T-helper 2 cell treated with Interferon-gamma antibody and Interleukin-4, amounts not matched to agents 5 μg/mL and 100 μg/mL, for 36 hours (primary cell): ENCODE results near the gene FBXO4.
"Not testable (repeated sequence)": the region's sequence is repeated elsewhere in the genome, so short reads cannot be mapped to it uniquely, and the experiment has no call there.

Experiments
- DNase-seq: peaks from one replicate; pipeline ENCODE4 v3.0.0; 2021; ENCODE audit warnings: low spot score
- H3K27ac Mint-ChIP-seq: one replicate; pipeline ENCODE4 v1.8.0; 2021; ENCODE audit warnings: mild to moderate bottlenecking, mixed read lengths
- H3K27me3 Mint-ChIP-seq: one replicate; pipeline ENCODE4 v1.8.0; 2021; ENCODE audit warnings: low read depth, mixed read lengths
- H3K36me3 Mint-ChIP-seq: one replicate; pipeline ENCODE4 v1.8.0; 2021; ENCODE audit warnings: low read depth, mixed read lengths
- H3K4me1 Mint-ChIP-seq: one replicate; pipeline ENCODE4 v1.8.0; 2021; ENCODE audit warnings: low read depth, mixed read lengths
- H3K4me3 Mint-ChIP-seq: one replicate; pipeline ENCODE4 v1.8.0; 2022; ENCODE audit warnings: mild to moderate bottlenecking, moderate library complexity, mixed read lengths
- H3K9me3 Mint-ChIP-seq: one replicate; pipeline ENCODE4 v1.8.0; 2021; ENCODE audit warnings: mixed read lengths

Gene FBXO4

GRCh38 chr5:41945332-41945955, 20.4 kb downstream of the FBXO4 start:
- H3K27ac Mint-ChIP-seq, H3K4me1 Mint-ChIP-seq, DNase-seq, H3K9me3 Mint-ChIP-seq, H3K4me3 Mint-ChIP-seq, H3K36me3 Mint-ChIP-seq, H3K27me3 Mint-ChIP-seq: not testable (repeated sequence)

- Mint-ChIP-seq H3K36me3 (no peaks in the 10 kb centered on the region), H3K4me1 (peaks cover 5% of the 10 kb centered on the region), H3K4me3 (no peak overlapping the region)
These were observed 26.1 kb downstream of the FBXO4 start for GRCh38 chr5:41951224-41951623.

GRCh38 chr5:41954286-41954685, 29.2 kb downstream of the FBXO4 start:
- Mint-ChIP-seq H3K36me3 (no peaks in the 10 kb centered on the region), H3K4me1 (peaks cover 5% of the 10 kb centered on the region), H3K27me3 (peaks cover 4% of the 10 kb centered on the region), H3K4me3 (no peak overlapping the region), H3K9me3 (peaks cover 17% of the 10 kb centered on the region), H3K27ac (no peak overlapping the region)
- no peak for DNase-seq

More at GRCh38 chr5:41951224-41951623, 26.1 kb downstream of the FBXO4 start:
- no peak overlapping the region for H3K27ac Mint-ChIP-seq
- H3K9me3 Mint-ChIP-seq, result peaks cover 8% of the 10 kb centered on the region
- no peak for DNase-seq
- peaks cover 4% of the 10 kb centered on the region for H3K27me3 Mint-ChIP-seq

GRCh38 chr5:41955432-41956024, 30.4 kb downstream of the FBXO4 start:
- no peak overlapping the region for H3K4me3 Mint-ChIP-seq
- H3K27me3 Mint-ChIP-seq, result no peaks in the 10 kb centered on the region
- no peak for DNase-seq
- peaks cover 22% of the 10 kb centered on the region for H3K9me3 Mint-ChIP-seq
- no peak overlapping the region for H3K27ac Mint-ChIP-seq
- H3K36me3 Mint-ChIP-seq, result no peaks in the 10 kb centered on the region
- H3K4me1 Mint-ChIP-seq, result no peaks in the 10 kb centered on the region

- Mint-ChIP-seq H3K4me3 (no peak overlapping the region), H3K4me1 (no peaks in the 10 kb centered on the region), H3K27me3 (no peaks in the 10 kb centered on the region), H3K27ac (no peak overlapping the region), H3K36me3 (no peaks in the 10 kb centered on the region), H3K9me3 (peaks cover 28% of the 10 kb centered on the region)
- no peak for DNase-seq
These were observed 31.9 kb downstream of the FBXO4 start for GRCh38 chr5:41956943-41957342.

GRCh38 chr5:41960481-41960880, 35.4 kb downstream of the FBXO4 start:
- Mint-ChIP-seq H3K9me3 (peaks cover 28% of the 10 kb centered on the region), H3K36me3 (no peaks in the 10 kb centered on the region), H3K4me1 (no peaks in the 10 kb centered on the region), H3K27ac (no peak overlapping the region), H3K4me3 (no peak overlapping the region), H3K27me3 (no peaks in the 10 kb centered on the region)
- no peak for DNase-seq

GRCh38 chr5:41961736-41962135, 36.7 kb downstream of the FBXO4 start:
- Mint-ChIP-seq H3K27ac (no peak overlapping the region), H3K36me3 (no peaks in the 10 kb centered on the region), H3K9me3 (peaks cover 28% of the 10 kb centered on the region), H3K4me3 (no peak overlapping the region), H3K4me1 (no peaks in the 10 kb centered on the region), H3K27me3 (no peaks in the 10 kb centered on the region)
- DNase-seq, result no peak

GRCh38 chr5:41962491-41962890, 37.4 kb downstream of the FBXO4 start:
- Mint-ChIP-seq H3K27ac (no peak overlapping the region), H3K4me3 (no peak overlapping the region), H3K4me1 (no peaks in the 10 kb centered on the region), H3K36me3 (no peaks in the 10 kb centered on the region), H3K9me3 (peaks cover 28% of the 10 kb centered on the region), H3K27me3 (no peaks in the 10 kb centered on the region)
- no peak for DNase-seq

- DNase-seq, result no peak
- Mint-ChIP-seq H3K27ac (no peak overlapping the region), H3K27me3 (no peaks in the 10 kb centered on the region), H3K9me3 (no peaks in the 10 kb centered on the region), H3K36me3 (no peaks in the 10 kb centered on the region), H3K4me1 (no peaks in the 10 kb centered on the region), H3K4me3 (no peak overlapping the region)
These were observed 41.5 kb downstream of the FBXO4 start for GRCh38 chr5:41966401-41967105.

GRCh38 chr5:41967401-41967800, 42.3 kb downstream of the FBXO4 start:
- Mint-ChIP-seq H3K4me1 (no peaks in the 10 kb centered on the region), H3K36me3 (no peaks in the 10 kb centered on the region), H3K27ac (no peak overlapping the region), H3K9me3 (no peaks in the 10 kb centered on the region), H3K27me3 (no peaks in the 10 kb centered on the region), H3K4me3 (no peak overlapping the region)
- DNase-seq, result no peak

- no peak for DNase-seq
- Mint-ChIP-seq H3K9me3 (no peaks in the 10 kb centered on the region), H3K27me3 (peaks cover 2% of the 10 kb centered on the region), H3K27ac (no peak overlapping the region), H3K36me3 (no peaks in the 10 kb centered on the region), H3K4me3 (no peak overlapping the region), H3K4me1 (no peaks in the 10 kb centered on the region)
These were observed 43.2 kb downstream of the FBXO4 start for GRCh38 chr5:41968153-41968723.

GRCh38 chr5:41973087-41973486, 48.0 kb downstream of the FBXO4 start:
- Mint-ChIP-seq H3K27me3 (peaks cover 2% of the 10 kb centered on the region), H3K4me3 (no peak overlapping the region), H3K9me3 (no peaks in the 10 kb centered on the region), H3K36me3 (no peaks in the 10 kb centered on the region), H3K4me1 (peaks cover 2% of the 10 kb centered on the region), H3K27ac (no peak overlapping the region)
- no peak for DNase-seq

- Mint-ChIP-seq H3K36me3 (no peaks in the 10 kb centered on the region), H3K4me3 (no peak overlapping the region), H3K4me1 (peaks cover 2% of the 10 kb centered on the region), H3K9me3 (no peaks in the 10 kb centered on the region), H3K27me3 (peaks cover 2% of the 10 kb centered on the region), H3K27ac (no peak overlapping the region)
- no peak for DNase-seq
These were observed 48.8 kb downstream of the FBXO4 start for GRCh38 chr5:41973887-41974286.

GRCh38 chr5:41978676-41979075, 53.6 kb downstream of the FBXO4 start:
- peaks cover 5% of the 10 kb centered on the region for H3K4me1 Mint-ChIP-seq
- no peaks in the 10 kb centered on the region for H3K36me3 Mint-ChIP-seq
- no peak overlapping the region for H3K4me3 Mint-ChIP-seq
- H3K9me3 Mint-ChIP-seq, result no peaks in the 10 kb centered on the region
- H3K27me3 Mint-ChIP-seq, result peaks cover 2% of the 10 kb centered on the region
- no peak for DNase-seq
- no peak overlapping the region for H3K27ac Mint-ChIP-seq
